SK-N-SH treated with all-trans-retinoic acid at 6 μM for 48 hours (cell line): Measurements from ENCODE around the gene C1QTNF4.

Source experiments
- BACH2 ChIP-seq: fragments of 250-450 bp; sonication (Bioruptor Pico); IDR thresholded peaks from 2 replicates; pipeline ENCODE4 v1.9.0; 2021; ENCODE audit warnings: mild to moderate bottlenecking, borderline replicate concordance
- CREB5 ChIP-seq: fragments of 250-450 bp; sonication (Bioruptor Pico); IDR thresholded peaks from 2 replicates; pipeline ENCODE4 v1.5.1; 2020; ENCODE audit warnings: low read depth, mild to moderate bottlenecking, moderate library complexity
- CSRNP3 ChIP-seq: fragments of 250-450 bp; sonication (Bioruptor Pico); IDR thresholded peaks from 2 replicates; pipeline ENCODE4 v1.5.1; 2021; ENCODE audit warnings: mild to moderate bottlenecking, moderate library complexity
- ESRRG ChIP-seq: fragments of 250-450 bp; sonication (Bioruptor Pico); IDR thresholded peaks from 2 replicates; pipeline ENCODE4 v1.6.1; 2021; ENCODE audit warnings: mild to moderate bottlenecking
- PATZ1 ChIP-seq: fragments of 250-450 bp; sonication (Bioruptor Pico); IDR thresholded peaks from 2 replicates; pipeline ENCODE4 v1.8.0; 2020; ENCODE audit warnings: mild to moderate bottlenecking, moderate library complexity, borderline replicate concordance
- POU6F1 ChIP-seq: fragments of 250-450 bp; sonication (Bioruptor Pico); IDR thresholded peaks from 2 replicates; pipeline ENCODE4 v1.8.0; 2021; ENCODE audit warnings: low read depth, mild to moderate bottlenecking, moderate library complexity, borderline replicate concordance
- RARB ChIP-seq: fragments of 250-450 bp; sonication (Bioruptor Pico); IDR thresholded peaks from 2 replicates; pipeline ENCODE4 v1.8.0; 2021; ENCODE audit warnings: mild to moderate bottlenecking, moderate library complexity
- ZC3H10 ChIP-seq: fragments of 250-450 bp; sonication (Bioruptor Pico); IDR thresholded peaks from 2 replicates; pipeline ENCODE4 v1.5.1; 2021; ENCODE audit warnings: mild to moderate bottlenecking, moderate library complexity
- ZFP30 ChIP-seq: fragments of 450-650 bp; formaldehyde crosslinking; IDR thresholded peaks from 2 replicates; pipeline ENCODE4 v1.5.0; 2022; ENCODE audit warnings: mild to moderate bottlenecking, moderate library complexity
- ZNF565 ChIP-seq: fragments of 450-650 bp; formaldehyde crosslinking; conservative IDR thresholded peaks from 2 replicates; pipeline ENCODE4 v1.5.0; 2020; ENCODE audit warnings: low read depth, mild to moderate bottlenecking, moderate library complexity

GRCh38 chr11:47593492-47593933 is 698 bp downstream of the C1QTNF4 start:
- no peak for TF ChIP-seq PATZ1 (CRISPR knock-in tag)
- no peak for TF ChIP-seq ESRRG (CRISPR knock-in tag)
- TF ChIP-seq CSRNP3 (CRISPR knock-in tag), result no peak
- TF ChIP-seq BACH2, result no peak
- no peak for TF ChIP-seq ZC3H10
- TF ChIP-seq ZFP30 (CRISPR knock-in tag), result no peak
- TF ChIP-seq POU6F1 (CRISPR knock-in tag), result no peak
- no peak for TF ChIP-seq ZNF565 (CRISPR knock-in tag)
- no peak for TF ChIP-seq RARB
- no peak for TF ChIP-seq CREB5 (CRISPR knock-in tag)
